Esophagus muscularis mucosa (tissue), 4 donors: ENCODE results near the gene DLGAP4. TPM values are rescaled to one million over a fixed set of nuclear protein-coding genes. Genes with fewer than 3 reads are reported as not detected.
A peak's percentile ranks its signal among the peaks of the same experiment; 100 is the strongest.

Experiments
- DNase-seq: peaks from one replicate; pipeline ENCODE4 v3.0.0-alpha.2; 2017; ENCODE audit errors: extremely low spot score
- H3K27ac ChIP-seq, 4 donors: fragments of 200-600 bp; sonication (generic); replicated peaks in 1 of 4; 1 replicate in 3 of 4; 2 replicates in 1 of 4; pipeline ENCODE4 v1.5.1; 2016 to 2019; ENCODE audit warnings: mild to moderate bottlenecking in 1 of 4
- H3K27me3 ChIP-seq, 4 donors: fragments of 200-600 bp; sonication (generic); one replicate each; pipeline versions ENCODE4 v1.5.1 to v1.6.0; 2016 to 2019
- H3K36me3 ChIP-seq, 4 donors: fragments of 200-600 bp; sonication (generic); one replicate each; pipeline ENCODE4 v1.5.1; 2016 to 2019
- H3K4me1 ChIP-seq, 4 donors: fragments of 200-600 bp; sonication (generic); one replicate each; pipeline ENCODE4 v1.5.1; 2016 to 2019
- H3K4me3 ChIP-seq, 4 donors: fragments of 200-600 bp; sonication (generic); 1 replicate in 2 of 4; 2 replicates in 2 of 4; pipeline ENCODE4 v1.5.1; 2016 to 2019; ENCODE audit warnings: mild to moderate bottlenecking in 4 of 4, moderate library complexity in 1 of 4
- H3K9me3 ChIP-seq, 4 donors: fragments of 200-600 bp; sonication (generic); 1 replicate in 3 of 4; 2 replicates in 1 of 4; pipeline ENCODE4 v1.5.1; 2016 to 2019
- CTCF ChIP-seq, 3 experiments: fragments of 200-600 bp in 2 of 3; fragments of 450-650 bp in 1 of 3; sonication (generic) in 2 of 3; IDR thresholded peaks; one replicate each; pipeline ENCODE4 v1.5.1; 2017 to 2019; ENCODE audit warnings: antibody characterized with exemption in 3 of 3, mild to moderate bottlenecking in 2 of 3, moderate library complexity in 1 of 3
- EP300 ChIP-seq: sonication (generic); formaldehyde crosslinking; IDR thresholded peaks from one replicate; pipeline ENCODE4 v1.6.1; 2017; ENCODE audit warnings: antibody characterized with exemption
- POLR2A ChIP-seq: fragments of 450-650 bp; IDR thresholded peaks from one replicate; pipeline ENCODE4 v1.6.1; 2017; ENCODE audit warnings: antibody characterized with exemption, moderate library complexity, mild to moderate bottlenecking, low read depth
- POLR2AphosphoS5 ChIP-seq, 2 donors: sonication (generic); formaldehyde crosslinking; IDR thresholded peaks; one replicate each; pipeline ENCODE4 v1.6.1; 2017; ENCODE audit warnings: antibody characterized with exemption in 2 of 2
- whole genome bisulfite sequencing: methylation state at CpG from one replicate; pipeline ENCODE4 v1.1.5; 2018; 5-methylcytosine and 5-hydroxymethylcytosine counted together
- intact Hi-C: fragments of 100-400 bp; cut with DNase I; formaldehyde crosslinking; loops from one replicate; pipeline ENCODE4 v1.15.1; 2023
- total RNA-seq, 4 donors: library from RNA; depleted of rRNA; stranded (reverse); fragments of >200 nt; gene quantifications; one replicate each; pipeline versions ENCODE4 v1.1.0 to v1.2.1, GENCODE V29; 2016

DLGAP4 gene
- total RNA-seq, 4 donors from 2014 or later: 43.6 to 90.0 (median 48.8) TPM

- 46% methylated on average over 1 of the region's 1 CpG for whole genome bisulfite sequencing
- no peaks in the 10 kb centered on the region for H3K9me3 ChIP-seq
- H3K36me3 ChIP-seq: no peaks in the 10 kb centered on the region
- H3K27ac ChIP-seq: peak overlapping the region; percentile 15 to 48 (median 40)
- no peak for DNase-seq
- intact Hi-C loops: no loop called here
- H3K4me3 ChIP-seq: no peak overlapping the region
- H3K27me3 ChIP-seq: no peaks in the 10 kb centered on the region
- no peak for TF ChIP-seq EP300
- TF ChIP-seq CTCF (IDR thresholded peaks at IDR 0.05): no peak
- TF ChIP-seq POLR2A: no peak
- TF ChIP-seq POLR2AphosphoS5 (IDR thresholded peaks at IDR 0.05): no peak
- H3K4me1 ChIP-seq: peaks cover 66 to 97% (median 97%) of the 10 kb centered on the region in 4 donors
These were observed 184.1 kb downstream of the DLGAP4 start for GRCh38 chr20:36490191-36490590.

GRCh38 chr20:36491901-36492617 is 185.9 kb downstream of the DLGAP4 start:
- WGBS: 38% methylated on average over 8 of the region's 8 CpGs
- TF ChIP-seq POLR2A (no peak), POLR2AphosphoS5 (IDR thresholded peaks at IDR 0.05) (no peak), CTCF (IDR thresholded peaks at IDR 0.05) (no peak), EP300 (no peak)

GRCh38 chr20:36493051-36493800 is 187.1 kb downstream of the DLGAP4 start:
- Histone ChIP-seq H3K27me3 (no peaks in the 10 kb centered on the region), H3K9me3 (no peaks in the 10 kb centered on the region), H3K4me1 (peaks cover 54 to 93% (median 81%) of the 10 kb centered on the region in 4 donors), H3K27ac (peak overlapping the region; percentile 81 to 86 (median 84)), H3K4me3 (peak overlapping the region in 1 of 4 donors; percentile 14), H3K36me3 (peaks cover 13 to 25% (median 23%) of the 10 kb centered on the region in 4 donors)
- 67% methylated on average over 5 of the region's 10 CpGs for WGBS
- TF ChIP-seq CTCF (IDR thresholded peaks at IDR 0.05) (peak; percentile 29 to 44 (median 34)), EP300 (no peak), POLR2AphosphoS5 (IDR thresholded peaks at IDR 0.05) (no peak), POLR2A (no peak)
- no peak for DNase-seq
- intact Hi-C loops: no loop called here

More at GRCh38 chr20:36491901-36492617, 185.9 kb downstream of the DLGAP4 start:
- no peak for DNase-seq
- intact Hi-C loops: no loop called here
- Histone ChIP-seq H3K4me1 (peaks cover 54 to 93% (median 90%) of the 10 kb centered on the region in 4 donors), H3K27me3 (no peaks in the 10 kb centered on the region), H3K9me3 (no peaks in the 10 kb centered on the region), H3K27ac (peak overlapping the region; percentile 81 to 86 (median 84)), H3K36me3 (peaks cover 6 to 13% (median 11%) of the 10 kb centered on the region in 4 donors), H3K4me3 (no peak overlapping the region)

- no peaks in the 10 kb centered on the region for H3K27me3 ChIP-seq
- no peaks in the 10 kb centered on the region for H3K9me3 ChIP-seq
- peaks cover 59 to 93% (median 78%) of the 10 kb centered on the region in 4 donors for H3K4me1 ChIP-seq
- H3K36me3 ChIP-seq: peaks cover 14 to 30% (median 28%) of the 10 kb centered on the region in 4 donors
- WGBS: 28% methylated on average over 4 of the region's 7 CpGs
- DNase-seq: no peak
- H3K4me3 ChIP-seq: peak overlapping the region in 1 of 4 donors; percentile 14
- H3K27ac ChIP-seq: peak overlapping the region; percentile 81 to 86 (median 84)
- intact Hi-C loops: no loop called here
- TF ChIP-seq POLR2AphosphoS5 (IDR thresholded peaks at IDR 0.05): peak; percentile 64 to 66
- TF ChIP-seq CTCF (IDR thresholded peaks at IDR 0.05): no peak
- TF ChIP-seq EP300: no peak
- no peak for TF ChIP-seq POLR2A
These were observed 187.6 kb downstream of the DLGAP4 start for GRCh38 chr20:36493801-36494114.
